ENCODE results near the gene COL5A3.
A peak's percentile ranks its signal among the peaks of the same experiment; 100 is the strongest.

The COL5A3 gene

GRCh38 chr19:10010939-10011338 is 635 bp upstream of the COL5A3 start:
- no peak for DNase-seq (ENCODE audit: low read depth)

GRCh38 chr19:10009714-10010224 is 535 bp downstream of the COL5A3 start:
- DNase-seq (ENCODE audit: low read depth): no peak

- DNase-seq (ENCODE audit: low read depth): no peak
Observed at GRCh38 chr19:10008184-10008765, 2.0 kb downstream of the COL5A3 start.

- DNase-seq (ENCODE audit: low read depth): peak; percentile 81
Observed at GRCh38 chr19:10007371-10008183, 2.7 kb downstream of the COL5A3 start.

- no peak for DNase-seq (ENCODE audit: low read depth)
Observed at GRCh38 chr19:10006752-10007323, 3.5 kb downstream of the COL5A3 start.

GRCh38 chr19:10006335-10006708 is 4.0 kb downstream of the COL5A3 start:
- DNase-seq (ENCODE audit: low read depth): no peak

- DNase-seq (ENCODE audit: low read depth): no peak
Observed at GRCh38 chr19:10005632-10006334, 4.5 kb downstream of the COL5A3 start.

GRCh38 chr19:10004617-10005016 is 5.7 kb downstream of the COL5A3 start:
- no peak for DNase-seq (ENCODE audit: low read depth)

GRCh38 chr19:10003271-10003670 is 7.0 kb downstream of the COL5A3 start:
- DNase-seq (ENCODE audit: low read depth): no peak

GRCh38 chr19:10001899-10002298 is 8.4 kb downstream of the COL5A3 start:
- no peak for DNase-seq (ENCODE audit: low read depth)

GRCh38 chr19:10000171-10000826 is 10.0 kb downstream of the COL5A3 start:
- DNase-seq (ENCODE audit: low read depth): no peak

GRCh38 chr19:9996541-9996940 is 13.8 kb downstream of the COL5A3 start:
- DNase-seq (ENCODE audit: low read depth): no peak

GRCh38 chr19:9995999-9996398 is 14.3 kb downstream of the COL5A3 start:
- no peak for DNase-seq (ENCODE audit: low read depth)

GRCh38 chr19:9995084-9995483 is 15.2 kb downstream of the COL5A3 start:
- DNase-seq (ENCODE audit: low read depth): no peak

- DNase-seq (ENCODE audit: low read depth): no peak
Observed at GRCh38 chr19:9991425-9992191, 18.7 kb downstream of the COL5A3 start.

GRCh38 chr19:9989504-9989903 is 20.8 kb downstream of the COL5A3 start:
- DNase-seq (ENCODE audit: low read depth): no peak

GRCh38 chr19:9986787-9987281 is 23.5 kb downstream of the COL5A3 start:
- DNase-seq (ENCODE audit: low read depth): peak; percentile 92

GRCh38 chr19:9981406-9982260 is 28.7 kb downstream of the COL5A3 start:
- DNase-seq (ENCODE audit: low read depth): no peak

- no peak for DNase-seq (ENCODE audit: low read depth)
Observed at GRCh38 chr19:9972103-9972502, 38.2 kb downstream of the COL5A3 start.
